Stimulated activated CD4-positive, alpha-beta T cell treated with anti-CD3 and anti-CD28 coated beads, TNF-alpha, amount 100 ng/mL, for 24 hours (primary cell): ENCODE results near the gene OAF.

Experiments
- DNase-seq, 3 experiments: peaks; one replicate each; pipeline ENCODE4 v3.0.0-alpha.2; 2020; ENCODE audit warnings: low read depth in 3 of 3

OAF gene

DNA sequence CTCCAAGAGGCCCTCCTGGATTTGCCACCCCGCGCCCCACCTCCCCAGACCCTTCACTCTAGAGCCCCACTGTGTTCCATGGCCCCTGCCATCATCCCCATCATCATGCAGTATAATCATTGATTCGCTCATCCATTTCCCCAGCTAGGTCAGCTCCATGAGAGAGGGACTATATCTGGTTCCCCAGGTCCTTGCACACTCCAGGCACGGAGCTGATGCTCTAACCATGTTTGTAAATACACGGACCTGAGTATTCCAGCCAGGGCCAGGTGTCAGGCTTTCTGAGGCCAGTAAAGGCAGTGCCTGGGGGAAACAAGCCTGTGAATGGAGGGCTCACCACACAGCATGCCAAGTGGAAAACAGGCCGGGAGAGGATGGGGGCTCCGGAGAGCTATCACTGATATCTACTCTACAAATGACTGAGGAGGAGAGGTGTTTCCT is 27.1 kb upstream of the OAF start:
- no peak for DNase-seq

DNA sequence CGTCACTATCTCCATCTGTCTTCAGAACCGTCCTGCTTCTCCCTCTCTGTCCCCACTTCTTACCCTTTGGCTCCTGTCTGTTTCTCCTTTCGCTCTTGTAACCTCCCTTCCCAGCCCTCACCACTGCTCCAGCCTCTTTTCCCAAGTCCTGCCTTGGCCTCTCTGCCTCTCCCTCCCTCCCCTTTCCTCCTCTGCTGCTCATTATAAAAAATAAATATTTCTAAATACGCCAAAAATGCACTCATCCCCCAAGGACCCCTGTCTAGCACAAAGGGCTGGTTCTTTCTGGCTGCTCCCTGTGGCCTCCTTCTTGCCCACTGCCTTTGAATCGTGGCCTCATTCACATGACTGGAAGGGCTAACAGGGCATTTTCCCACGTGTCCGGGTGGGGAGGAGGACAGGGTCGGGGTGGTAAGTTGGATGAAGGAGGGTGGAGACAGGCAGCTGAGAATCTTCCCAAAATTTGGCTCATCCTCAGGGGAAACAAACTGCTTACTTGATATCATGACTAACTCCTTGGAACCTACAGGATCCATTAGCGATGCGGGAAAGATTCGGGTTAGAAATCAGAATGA is 26.4 kb upstream of the OAF start:
- no peak for DNase-seq

DNA sequence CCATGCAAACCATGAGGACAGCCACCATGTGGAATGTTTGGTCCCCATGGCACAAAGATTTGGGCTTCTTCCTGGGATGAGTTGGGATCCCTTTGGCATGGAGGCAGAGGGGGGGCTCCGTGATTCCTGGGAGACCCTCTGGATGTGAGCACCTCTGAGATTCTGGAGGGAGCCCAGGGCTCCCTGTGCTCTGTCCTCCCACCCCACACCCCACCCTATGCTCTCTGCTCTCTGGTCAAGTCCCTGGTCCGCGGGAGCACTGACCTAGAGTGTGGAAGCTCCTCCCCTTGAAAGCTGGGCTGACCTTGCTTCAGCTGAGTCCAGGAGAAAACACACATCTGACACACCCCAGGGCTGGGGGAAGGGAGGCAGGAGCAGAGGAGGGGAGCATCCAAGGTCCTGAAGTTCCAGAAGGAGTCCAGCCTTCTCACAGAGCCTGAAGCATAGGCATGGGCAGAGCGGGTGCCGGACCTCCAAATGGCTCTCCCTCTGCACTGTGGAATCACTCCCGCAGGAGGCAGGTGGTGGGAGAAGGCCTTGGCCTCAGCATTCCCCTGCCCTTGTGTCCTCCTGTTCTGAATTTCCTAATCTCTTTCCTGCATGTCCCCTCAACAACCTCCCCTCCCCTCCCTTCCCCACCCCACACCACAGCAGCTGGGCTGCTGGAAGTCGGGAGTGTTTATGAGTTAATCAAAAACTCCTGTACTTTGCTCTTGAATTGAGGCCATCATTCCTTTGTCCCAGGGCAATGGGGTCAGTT is 25.7 kb upstream of the OAF start:
- no peak for DNase-seq

DNA sequence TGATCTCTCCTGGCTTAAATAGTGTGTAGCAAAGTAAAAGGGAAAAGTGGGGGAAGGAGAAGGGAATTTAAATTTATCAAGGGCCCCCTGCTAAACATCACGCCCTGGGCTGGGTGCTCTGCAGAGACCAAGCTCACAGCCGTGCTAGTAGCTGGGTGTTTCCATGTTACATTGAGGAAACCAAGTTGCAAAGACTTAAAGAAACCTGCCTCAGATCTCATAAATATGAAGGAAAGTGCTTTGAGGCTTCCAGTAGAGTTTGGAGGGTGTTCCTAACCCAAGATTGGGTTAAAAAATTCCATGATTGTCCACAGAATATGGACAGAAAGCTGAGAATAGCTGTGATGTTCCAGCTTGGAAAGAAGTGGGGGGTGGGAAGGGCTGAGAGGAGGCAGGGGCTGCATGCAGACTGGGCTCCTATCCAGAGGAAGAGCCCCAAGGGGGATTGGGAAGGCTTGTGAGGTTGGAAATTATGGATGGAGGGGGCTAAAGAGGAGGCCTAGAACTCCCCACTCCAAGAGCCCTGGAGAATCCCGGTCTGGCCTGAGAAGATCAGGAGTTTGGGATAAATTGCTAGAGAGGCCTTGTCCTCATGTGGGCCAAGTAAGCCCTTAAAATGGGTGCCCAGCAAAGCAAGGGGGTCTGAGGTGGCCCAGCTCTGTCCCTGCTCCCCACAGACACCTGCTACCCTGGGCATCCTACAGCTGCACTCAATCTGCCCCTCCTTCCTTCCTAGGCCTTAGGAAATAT is 25.0 kb upstream of the OAF start:
- DNase-seq: no peak

DNA sequence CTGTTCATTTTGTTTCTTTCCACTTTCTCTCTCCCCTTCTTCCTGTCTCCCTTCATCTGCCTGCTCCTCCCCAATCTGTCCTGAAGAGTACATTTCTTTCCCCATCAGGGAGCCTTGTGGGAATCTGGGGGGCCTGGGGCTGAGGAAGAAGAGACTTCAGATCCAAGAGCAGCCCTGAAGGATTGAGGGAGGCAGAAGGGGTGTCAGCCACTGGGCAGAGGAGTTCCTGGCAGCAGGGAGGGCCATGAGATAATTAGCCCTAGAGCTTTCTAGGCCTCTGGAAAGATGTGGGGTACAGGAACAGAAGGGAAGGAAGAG is 24.4 kb upstream of the OAF start:
- no peak for DNase-seq

DNA sequence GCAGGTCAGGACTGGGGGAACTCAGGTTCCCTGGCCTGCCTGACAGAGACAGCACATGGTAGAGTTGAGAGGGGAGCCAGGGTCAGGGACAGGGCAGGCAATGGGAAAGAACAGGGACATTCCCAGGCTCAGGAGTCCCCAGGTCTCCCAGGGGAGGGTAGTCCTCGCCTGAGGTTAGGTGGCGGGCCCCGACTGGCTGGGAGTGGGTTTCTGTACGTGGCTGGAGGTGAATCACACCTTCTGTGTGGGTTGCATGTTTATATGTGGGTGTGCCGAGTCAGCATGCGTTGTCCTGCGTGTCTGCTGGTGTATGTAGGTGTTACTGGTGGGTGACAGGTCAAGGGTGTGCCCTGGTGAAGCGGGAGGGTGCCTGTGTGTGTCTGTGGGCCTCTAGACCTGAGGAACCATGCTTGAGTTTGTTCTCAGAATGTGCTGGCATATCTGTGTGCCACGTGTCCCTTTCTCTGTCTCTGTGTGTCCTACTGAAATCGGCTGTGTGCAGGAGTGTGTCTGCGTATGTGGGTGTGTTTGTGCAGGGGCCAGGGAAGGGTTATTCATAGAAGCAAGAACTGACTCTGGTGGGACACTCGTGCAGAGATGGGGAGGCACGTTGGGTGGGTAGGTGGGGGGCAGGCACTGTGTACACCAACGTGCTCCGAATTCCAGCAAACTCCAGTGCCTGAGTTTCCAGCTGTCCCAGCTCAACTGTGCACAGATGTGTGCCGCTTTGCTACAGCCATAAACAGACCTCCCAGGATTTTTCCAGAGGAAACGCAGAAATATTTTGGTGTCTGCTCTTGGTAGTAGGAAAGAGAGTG is 23.8 kb upstream of the OAF start:
- no peak for DNase-seq

DNA sequence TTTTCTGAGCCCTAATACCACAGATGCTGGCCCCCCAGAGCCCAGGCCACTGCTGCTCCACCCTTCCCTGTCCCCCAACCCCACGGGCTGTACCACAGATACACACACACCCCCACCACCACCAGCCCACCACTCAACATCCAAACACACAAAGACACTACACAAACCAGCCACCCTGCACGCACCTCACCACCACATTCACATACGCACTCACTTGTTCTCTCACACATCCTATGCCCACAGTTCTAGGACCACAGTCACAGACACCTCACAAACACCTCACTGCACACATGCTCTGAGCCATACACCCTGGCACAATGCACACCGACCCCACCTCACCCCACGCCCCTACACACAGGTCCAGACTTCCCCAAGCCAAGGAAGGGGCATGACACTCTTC is 22.5 kb upstream of the OAF start:
- no peak for DNase-seq

DNA sequence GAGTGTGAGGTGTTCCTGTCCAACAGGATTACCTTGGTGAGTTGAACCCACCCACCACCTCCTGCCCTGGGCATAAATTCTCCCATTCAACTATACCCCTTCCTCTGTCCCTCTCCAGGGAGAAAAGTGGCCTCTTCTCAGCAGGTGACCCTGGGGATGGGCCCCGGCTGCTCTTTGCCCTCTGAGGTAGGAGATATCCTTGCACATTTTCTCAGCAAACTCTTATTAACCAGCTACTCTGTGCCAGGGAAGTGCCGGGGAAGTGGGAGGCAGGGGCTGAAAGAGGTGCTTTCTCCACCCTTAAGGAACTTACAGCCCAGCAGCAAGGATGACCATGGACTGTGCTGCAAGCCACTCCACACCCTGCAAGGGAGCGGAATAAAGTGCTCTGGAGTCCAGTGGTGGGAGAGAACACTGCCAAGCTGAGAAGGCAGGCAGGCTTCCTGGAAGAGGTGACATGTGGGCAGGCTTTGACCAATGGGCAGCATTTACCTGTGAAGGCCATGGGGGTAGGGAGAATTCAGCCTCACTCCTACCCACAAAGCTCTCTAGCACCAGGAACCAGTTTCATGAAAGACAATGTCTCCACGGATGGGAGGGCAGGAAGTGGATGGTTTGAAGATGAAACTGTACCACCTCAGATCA is 21.9 kb upstream of the OAF start:
- DNase-seq: no peak

DNA sequence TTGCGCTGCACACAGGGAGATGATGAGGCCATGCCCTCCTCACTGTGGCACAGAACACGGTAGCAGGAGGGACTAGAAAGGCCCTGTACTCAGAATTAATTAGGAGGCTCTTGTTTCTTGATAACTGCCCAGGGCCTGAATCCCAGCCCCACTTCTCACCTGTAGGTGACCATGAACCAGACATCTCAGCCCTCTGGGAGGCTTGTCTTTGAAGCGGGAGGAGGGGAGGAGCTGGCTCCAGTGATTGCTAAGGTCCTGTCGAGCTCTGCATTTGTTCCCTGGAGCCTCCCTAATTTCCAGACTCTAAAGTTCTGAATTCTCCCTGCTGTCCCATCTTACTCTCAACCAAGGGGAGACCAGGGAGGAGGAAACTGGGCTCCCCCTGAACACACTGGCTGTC is 19.8 kb upstream of the OAF start:
- no peak for DNase-seq

DNA sequence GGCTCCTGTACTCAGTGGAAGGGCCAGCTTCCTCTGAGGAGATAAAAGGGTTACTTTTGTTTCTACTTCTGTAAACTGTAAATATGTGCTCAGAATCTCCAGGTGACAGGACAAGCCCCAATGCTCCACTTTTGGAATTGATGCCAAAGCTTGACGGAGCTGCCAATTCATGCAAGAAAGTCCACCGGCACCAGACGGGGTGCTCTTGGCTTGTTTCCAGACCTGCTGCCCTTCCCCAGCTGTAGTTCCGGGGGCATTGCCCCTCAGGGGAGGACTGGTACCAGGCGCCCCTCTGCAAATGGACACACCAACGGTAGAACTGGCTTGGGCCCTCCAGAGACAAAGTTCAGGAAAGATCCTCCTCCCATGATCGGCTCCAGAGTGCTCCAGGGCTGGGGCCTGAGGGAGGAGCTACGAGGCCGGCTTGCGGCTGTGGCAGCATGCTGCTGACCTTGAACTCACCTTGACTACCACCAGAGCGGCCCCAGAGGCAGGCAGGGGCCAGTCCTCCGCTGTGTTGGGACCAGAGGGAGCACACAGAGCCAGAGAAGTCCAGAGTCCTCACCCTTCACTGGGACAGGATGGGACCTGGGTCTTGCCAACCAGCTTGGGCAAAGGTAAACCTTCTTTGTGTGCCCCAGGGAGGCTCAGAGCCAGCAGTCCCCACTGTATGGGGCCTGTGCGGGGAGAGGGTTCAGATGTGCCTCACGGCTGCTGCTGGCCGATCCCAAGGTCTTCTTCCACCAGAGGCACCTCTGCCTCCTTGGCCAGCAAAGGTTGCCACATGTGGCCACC is 17.8 kb upstream of the OAF start:
- no peak for DNase-seq

DNA sequence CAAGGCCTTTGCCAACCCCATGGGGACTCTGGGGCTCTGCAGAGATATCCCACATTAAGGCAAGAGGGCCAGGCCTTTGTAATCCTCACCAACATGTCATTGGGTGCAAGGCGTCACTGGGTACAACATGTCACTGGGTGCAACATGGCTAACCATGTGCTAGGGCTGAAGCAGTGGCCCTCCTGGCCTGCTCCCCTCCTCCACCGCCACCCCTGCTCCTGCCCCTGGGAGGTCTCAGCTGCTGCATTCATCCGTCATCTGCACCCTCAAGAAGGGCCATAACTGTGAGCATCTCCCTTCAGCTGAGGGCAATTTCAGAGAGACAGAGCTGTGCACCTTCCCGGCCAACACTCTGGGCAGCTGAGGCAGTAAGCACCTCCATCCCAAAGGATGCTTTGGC is 16.7 kb upstream of the OAF start:
- DNase-seq: no peak

DNA sequence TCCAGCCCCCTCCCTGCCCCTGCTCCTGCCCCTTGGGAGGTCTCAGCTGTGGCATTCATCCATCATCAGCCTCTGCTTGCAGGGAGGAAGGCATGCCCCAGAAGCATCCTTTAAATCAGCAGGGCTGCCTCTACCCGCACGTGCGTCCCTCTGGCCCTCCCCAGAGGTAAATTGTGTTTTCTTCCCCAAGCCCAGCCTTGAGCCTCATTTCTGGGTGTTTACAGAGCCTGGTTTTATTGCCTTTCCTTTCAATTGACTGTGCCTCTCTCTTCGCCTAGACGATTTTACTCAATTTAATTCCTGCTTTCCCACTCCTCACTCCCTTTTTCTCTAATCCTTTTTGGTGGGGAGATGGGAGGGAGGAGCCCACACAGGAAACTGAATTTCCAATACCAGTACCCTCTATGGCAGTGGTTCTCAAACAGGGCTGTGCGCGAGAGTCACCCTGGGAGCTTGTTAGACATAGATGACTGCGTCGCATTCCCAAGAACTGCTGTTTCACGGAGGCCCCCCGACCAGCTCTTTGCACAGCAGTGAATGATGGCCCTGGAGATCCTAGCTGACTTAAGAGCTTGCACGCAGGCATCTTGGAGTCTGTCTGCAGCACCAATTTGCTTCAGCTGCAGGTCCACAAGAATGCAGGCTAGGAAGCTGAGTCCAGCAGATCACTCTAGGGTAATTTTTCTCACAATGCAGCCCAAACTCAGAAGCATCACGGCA is 15.1 kb upstream of the OAF start:
- DNase-seq: no peak

DNA sequence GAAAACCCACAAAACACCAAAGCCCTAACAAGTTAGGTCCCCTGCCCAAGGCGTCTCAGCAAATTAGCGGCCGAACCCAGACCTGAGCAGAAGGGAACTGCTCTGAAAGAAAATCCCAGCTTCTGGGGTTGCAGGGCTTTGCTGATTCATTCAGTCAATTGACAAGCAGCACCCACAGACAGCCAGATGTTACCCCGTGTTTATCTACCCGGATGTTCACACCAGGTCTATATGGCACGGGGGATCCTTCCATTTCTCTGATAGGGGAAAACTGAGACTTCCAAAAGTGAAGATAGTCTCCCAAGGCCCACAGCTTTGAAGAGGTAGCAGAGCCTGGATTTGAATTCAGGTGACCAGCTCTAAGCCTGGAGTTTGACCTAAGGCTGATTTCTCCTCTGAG is 14.0 kb upstream of the OAF start:
- no peak for DNase-seq

DNA sequence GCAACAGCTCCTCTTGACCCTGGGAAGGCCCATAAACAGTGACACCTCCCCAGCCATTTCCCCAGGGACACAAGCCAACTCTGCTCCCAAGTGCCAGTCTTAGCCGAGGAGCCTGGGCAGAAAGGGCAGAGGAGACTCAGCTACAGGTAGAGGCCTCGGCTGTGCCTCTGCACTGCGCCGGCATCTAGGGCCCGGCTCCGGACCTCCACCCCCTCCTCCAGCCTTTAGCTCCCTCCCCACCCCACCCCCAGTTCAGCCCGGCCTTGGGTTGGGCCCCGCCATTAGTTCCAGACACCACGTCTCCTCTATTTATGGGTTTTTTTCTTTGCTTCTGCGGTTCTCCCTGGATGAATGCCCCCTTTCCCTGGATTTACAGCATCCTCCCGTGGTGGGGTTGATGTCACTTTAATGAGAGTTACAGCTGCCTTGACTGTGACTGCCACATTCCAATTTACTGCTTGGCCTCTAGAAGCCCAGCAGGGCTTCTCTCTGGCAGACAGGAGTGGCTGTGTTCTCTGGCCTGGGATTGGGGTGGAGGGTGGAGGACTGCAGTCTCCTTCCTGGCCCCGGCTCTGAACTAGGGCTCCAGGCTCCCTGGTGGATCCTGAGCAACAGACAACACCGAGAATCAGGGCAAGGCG is 13.5 kb upstream of the OAF start:
- no peak for DNase-seq

DNA sequence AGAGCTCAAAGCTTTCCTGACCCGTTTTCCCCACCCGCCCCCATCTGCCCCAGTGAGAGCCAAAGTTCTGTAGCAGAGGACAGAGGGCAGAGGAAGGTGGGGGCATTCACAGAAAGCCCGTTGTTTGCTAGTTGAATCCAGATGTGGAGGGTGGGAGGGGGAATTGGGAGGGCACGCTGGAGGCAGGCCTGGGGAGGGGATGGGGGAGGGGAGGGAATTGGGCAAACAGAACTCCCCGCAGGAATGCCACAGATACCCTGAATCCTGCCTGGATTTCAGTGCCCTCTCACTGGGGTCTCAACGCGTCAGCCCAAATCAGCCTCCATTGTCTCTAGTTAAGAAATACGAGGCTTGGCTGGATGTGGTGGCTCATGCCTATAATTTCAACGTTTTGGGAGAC is 12.9 kb upstream of the OAF start:
- no peak for DNase-seq

DNA sequence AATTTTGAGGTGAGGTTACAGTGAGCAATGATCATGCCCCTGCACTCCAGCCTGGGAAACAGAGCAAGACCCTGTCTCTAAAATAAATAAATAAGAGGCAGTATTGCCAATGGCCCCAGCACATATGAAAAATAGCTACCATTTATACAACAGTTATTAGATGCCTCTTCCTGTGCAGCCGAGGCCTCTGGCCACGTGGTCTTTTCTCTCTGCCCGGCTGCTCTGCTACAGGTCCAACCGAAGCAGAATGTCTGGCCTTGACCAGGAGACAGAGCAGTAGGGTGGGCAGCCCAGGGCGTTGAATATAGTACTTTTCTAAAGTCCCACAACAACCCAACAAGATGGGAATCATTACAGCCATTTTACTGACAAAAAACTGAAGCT is 12.4 kb upstream of the OAF start:
- no peak for DNase-seq

DNA sequence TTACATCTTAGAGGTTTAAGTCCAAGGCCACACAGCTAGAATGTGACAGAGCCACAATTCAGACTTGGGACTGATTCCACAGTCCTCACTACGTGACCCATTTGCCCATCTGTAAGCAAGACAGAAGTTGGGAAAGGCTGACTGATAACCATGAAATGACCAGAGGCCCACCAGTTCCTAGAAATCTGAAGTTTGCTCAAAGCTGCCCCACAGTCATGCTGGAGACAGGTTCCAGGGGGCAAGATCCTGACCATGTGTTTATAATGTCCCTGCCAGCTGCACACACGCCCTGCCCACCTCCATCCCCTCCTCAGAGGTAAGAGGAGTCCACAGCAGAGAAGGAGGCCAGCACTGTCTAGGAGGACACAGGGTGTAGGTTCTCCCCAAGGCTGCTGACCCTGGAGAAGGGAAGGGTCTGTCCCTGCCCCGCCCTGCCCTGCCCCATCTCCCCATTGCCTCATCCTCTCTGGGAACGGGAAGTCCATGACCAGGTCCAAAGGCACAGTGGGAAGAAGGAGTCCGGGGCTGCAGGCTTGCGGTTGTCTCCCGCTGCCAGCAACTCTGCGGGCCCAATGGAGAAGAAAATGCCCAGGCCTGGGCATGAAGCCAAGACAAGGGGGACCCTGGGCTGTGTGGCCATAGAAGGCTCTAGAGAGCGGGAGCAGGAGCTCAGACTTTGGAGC is 11.9 kb upstream of the OAF start:
- no peak for DNase-seq

DNA sequence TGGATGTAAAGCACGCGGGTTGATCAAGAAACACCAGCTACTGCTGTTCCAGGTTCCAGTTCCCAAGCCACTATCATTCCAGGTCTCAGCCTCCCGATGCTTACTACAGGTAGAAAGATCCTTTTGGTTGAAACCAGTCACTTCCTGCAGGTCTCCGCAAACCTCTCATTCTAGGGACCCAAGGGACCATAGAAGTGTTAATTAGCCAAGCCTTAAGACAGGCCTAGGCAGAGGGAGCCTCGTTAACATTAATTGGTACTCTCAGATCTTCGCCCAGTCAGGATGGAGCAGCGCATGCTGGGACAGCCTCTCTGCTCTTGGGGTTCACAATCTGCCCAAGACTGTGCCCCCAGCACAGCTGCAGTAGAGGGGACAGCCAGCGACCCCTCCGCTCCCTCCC is 11.2 kb upstream of the OAF start:
- DNase-seq: no peak

DNA sequence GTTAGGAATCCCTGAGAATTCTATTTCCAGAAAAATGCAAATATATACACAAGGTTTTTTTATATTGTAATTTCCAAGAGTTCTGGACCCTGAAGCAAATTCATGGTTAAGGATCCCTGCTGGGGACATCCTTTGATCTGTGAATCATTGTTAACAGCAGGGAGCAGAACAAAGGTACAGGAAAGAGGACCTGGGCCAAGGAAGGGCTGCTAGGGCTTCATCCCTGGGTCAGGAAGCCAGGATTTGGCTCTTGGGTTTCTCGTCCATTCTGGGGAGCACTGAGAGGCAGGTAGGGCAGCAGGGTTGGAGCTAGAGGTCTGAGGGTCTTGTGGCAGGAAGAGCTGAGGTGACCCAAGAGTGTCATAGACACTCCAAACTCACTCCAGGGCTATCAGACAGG is 10.2 kb upstream of the OAF start:
- DNase-seq: no peak
